HG02970 (cell line): ENCODE measurements around the gene LIME1.
"Not testable (repeated sequence)": the region's sequence is repeated elsewhere in the genome, so short reads cannot be mapped to it uniquely, and the experiment has no call there.

Experiments used
- ATAC-seq: cut with Tn5 transposase; IDR thresholded peaks from one replicate; pipeline ENCODE4 v1.9.1; 2021; ENCODE audit warnings: mild to moderate bottlenecking, moderate library complexity, moderate number of reproducible peaks; ENCODE audit not compliant: unreplicated experiment, low FRiP score

Gene LIME1

GRCh38 chr20:63706852-63707557 lies 29.5 kb upstream of the LIME1 start:
- peak; percentile 25 for ATAC-seq

GRCh38 chr20:63707558-63708300 lies 28.7 kb upstream of the LIME1 start, which contains the start of the genes ARFRP1 and ZGPAT:
Gene ARFRP1 (minus strand): TSS chr20:63707976. CDS start chr20:63707091, 885 bp downstream.
Gene ZGPAT (plus strand): TSS chr20:63708039. CDS start chr20:63708581, 542 bp downstream.
- peak; percentile 73 for ATAC-seq

- peak; percentile 8 for ATAC-seq
Observed at GRCh38 chr20:63708301-63709148, 27.9 kb upstream of the LIME1 start.

- no peak for ATAC-seq
Observed at GRCh38 chr20:63709149-63709527, 27.3 kb upstream of the LIME1 start.

GRCh38 chr20:63711085-63711645 lies 25.3 kb upstream of the LIME1 start:
- ATAC-seq, result no peak

- no peak for ATAC-seq
Observed at GRCh38 chr20:63712191-63712590, 24.3 kb upstream of the LIME1 start.

GRCh38 chr20:63714858-63715257 lies 21.6 kb upstream of the LIME1 start:
- ATAC-seq, result no peak

- ATAC-seq, result no peak
Observed at GRCh38 chr20:63718996-63719395, 17.5 kb upstream of the LIME1 start.

- ATAC-seq, result not testable (repeated sequence)
Observed at GRCh38 chr20:63722967-63723622, 13.4 kb upstream of the LIME1 start.

- ATAC-seq, result not testable (repeated sequence)
Observed at GRCh38 chr20:63730189-63730733, 6.2 kb upstream of the LIME1 start.

- ATAC-seq, result no peak
Observed at GRCh38 chr20:63731410-63731809, 5.1 kb upstream of the LIME1 start.

- no peak for ATAC-seq
Observed at GRCh38 chr20:63732118-63733095, 4.1 kb upstream of the LIME1 start.

GRCh38 chr20:63733117-63733516 lies 3.3 kb upstream of the LIME1 start:
- ATAC-seq, result no peak

- ATAC-seq, result no peak
Observed at GRCh38 chr20:63733579-63734081, 2.8 kb upstream of the LIME1 start.

- ATAC-seq, result no peak
Observed at GRCh38 chr20:63734111-63734945, 2.1 kb upstream of the LIME1 start.

GRCh38 chr20:63734946-63735858 lies 1.3 kb upstream of the LIME1 start:
- ATAC-seq, result no peak
